ENCODE measurements around the gene EXOC6.

The EXOC6 gene

DNA sequence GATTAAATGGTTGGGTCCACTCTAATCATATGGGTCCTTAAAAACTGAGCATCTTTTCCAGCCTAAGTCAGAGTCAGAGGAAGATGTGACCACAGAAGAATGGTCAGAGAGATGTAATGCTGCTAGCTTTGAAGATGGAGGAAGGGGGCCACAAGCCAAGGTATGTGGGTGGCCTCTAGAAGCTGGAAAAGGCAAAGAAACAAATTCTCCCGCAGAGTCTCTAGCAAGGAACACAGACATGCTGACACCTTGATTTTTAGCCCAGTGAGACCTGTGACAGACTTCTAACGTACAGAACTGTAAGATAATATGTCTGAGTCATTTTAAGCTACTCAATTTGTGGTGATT lies 1.5 kb upstream of the EXOC6 start:
- no peak for TF ChIP-seq CTCF (conservative IDR thresholded peaks at IDR 0.05; ENCODE audit: low read length)
- DNase-seq (ENCODE audit: low read depth), result no peak
- no peak overlapping the region for H3K4me3 ChIP-seq (ENCODE audit: low read length)

DNA sequence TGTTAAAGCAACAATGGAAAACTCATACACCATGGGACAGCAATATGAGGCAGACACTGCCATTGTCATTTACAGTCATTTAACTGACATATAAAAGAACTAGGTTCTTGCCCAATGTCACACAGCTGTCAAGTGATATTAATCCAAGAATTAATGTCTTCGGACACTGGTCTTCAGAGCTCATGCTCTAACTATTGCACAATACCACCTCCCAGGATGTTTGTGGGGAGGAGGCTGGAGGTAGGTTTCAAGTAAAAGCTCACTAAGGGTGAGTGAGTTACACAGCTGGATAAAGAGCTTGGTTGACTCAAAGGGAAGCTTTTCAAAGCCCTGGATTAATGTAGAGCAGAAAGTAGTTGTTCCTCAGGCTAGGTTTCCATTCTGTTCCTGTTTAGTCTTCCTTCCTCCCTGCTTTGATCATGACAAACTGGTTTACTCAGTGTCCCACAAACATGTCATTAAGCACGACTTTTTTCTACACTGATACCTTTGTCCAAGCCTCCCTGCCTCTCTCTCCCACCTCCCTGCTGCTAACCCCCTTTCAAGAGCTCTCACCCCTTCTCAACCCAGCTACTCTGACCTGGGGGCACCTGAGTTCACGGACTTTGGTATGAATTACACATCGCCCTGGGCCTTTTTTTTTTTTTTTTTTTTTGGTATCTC lies 987 bp upstream of the EXOC6 start:
- no peak for DNase-seq (ENCODE audit: low read depth)
- no peak for TF ChIP-seq CTCF (conservative IDR thresholded peaks at IDR 0.05; ENCODE audit: low read length)
- H3K4me3 ChIP-seq (ENCODE audit: low read length), result no peak overlapping the region

DNA sequence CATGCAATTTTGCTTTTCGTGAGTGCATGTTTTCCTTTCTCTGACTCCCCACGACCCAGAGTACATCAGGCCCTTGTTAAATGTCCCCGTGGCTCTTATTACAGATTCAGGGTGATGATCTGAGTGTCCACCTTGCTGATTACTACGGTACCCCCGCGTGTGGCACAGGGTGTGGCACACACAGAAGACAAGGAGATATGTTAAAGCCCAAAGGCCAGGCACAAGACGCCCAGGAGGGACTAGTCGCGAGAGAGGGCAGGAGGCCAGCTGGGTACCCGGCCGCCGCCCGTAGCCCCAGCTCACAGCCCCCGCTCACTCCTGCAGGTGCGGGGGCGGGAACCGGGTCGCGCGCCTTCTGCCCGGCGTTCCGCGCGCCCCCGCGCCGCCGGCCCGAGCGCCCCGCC lies 281 bp upstream of the EXOC6 start:
- TF ChIP-seq CTCF (conservative IDR thresholded peaks at IDR 0.05; ENCODE audit: low read length), result no peak
- no peak for DNase-seq (ENCODE audit: low read depth)
- peak overlapping the region; percentile 64 for H3K4me3 ChIP-seq (ENCODE audit: low read length)

DNA sequence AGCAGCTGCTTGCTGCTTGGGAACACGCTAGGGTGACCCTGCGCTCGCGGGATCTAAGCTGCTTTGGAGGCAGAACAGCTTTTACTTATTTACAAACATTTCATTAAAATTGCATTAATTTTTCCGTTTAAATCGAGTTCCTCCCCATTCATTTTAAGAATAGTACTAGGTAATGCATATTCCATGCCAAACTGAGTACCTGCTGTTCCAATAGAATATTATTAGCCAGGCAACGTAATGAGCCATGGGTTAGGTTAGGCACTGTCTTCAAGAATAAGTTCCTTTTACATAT lies 860 bp downstream of the EXOC6 start:
- peak overlapping the region; percentile 73 for H3K4me3 ChIP-seq (ENCODE audit: low read length)
- no peak for TF ChIP-seq CTCF (conservative IDR thresholded peaks at IDR 0.05; ENCODE audit: low read length)
- no peak for DNase-seq (ENCODE audit: low read depth)

DNA sequence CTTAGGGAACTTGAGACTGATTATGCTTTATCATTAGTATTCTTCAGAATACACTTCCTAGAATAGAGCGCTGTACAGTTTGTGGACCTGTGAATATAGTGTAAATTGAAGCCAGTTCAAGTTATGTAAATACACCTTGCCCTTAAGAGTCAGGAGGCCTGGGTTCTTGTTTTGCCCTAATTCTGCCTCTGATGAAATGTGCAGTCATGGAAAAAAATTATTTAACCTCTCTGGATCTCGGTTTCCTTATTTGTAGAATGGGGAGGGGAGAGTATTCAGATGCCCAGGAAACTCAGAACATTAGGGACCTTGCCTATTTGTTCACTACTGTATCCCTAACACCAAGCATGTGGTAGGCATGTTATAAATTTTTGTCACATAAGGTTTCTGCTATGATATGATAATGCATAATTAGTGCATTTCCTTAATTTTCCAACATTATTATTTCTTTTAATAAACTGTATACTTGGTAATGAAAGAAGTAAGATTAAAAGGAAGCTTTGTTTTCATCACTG lies 1.3 kb downstream of the EXOC6 start:
- H3K4me3 ChIP-seq (ENCODE audit: low read length), result no peak overlapping the region
- no peak for TF ChIP-seq CTCF (conservative IDR thresholded peaks at IDR 0.05; ENCODE audit: low read length)
- no peak for DNase-seq (ENCODE audit: low read depth)

DNA sequence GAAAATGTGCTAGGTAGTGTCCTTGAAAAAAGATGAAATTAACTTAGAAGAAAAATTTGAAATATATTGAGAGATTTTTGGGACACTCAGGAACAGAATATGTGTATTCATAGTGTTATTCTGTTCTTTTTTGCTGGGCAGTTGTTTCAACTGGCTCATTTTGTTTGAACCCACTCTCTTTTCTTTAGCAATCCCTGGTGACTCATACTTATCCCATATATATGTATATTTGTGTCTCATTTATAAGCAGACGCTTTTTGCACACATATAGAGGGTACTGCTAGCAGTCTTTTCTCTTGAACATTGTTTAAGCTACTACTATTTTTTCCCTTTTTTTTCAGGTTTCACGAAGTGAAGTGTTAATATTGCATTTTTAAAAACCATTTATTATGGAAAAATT lies 1.9 kb downstream of the EXOC6 start:
- no peak for TF ChIP-seq CTCF (conservative IDR thresholded peaks at IDR 0.05; ENCODE audit: low read length)
- no peak overlapping the region for H3K4me3 ChIP-seq (ENCODE audit: low read length)
- no peak for DNase-seq (ENCODE audit: low read depth)

GRCh38 chr10:92851003-92851402 lies 2.7 kb downstream of the EXOC6 start:
- no peak for DNase-seq (ENCODE audit: low read depth)
- H3K4me3 ChIP-seq (ENCODE audit: low read length), result no peak overlapping the region
- no peak for TF ChIP-seq CTCF (conservative IDR thresholded peaks at IDR 0.05; ENCODE audit: low read length)
